Measurements from ENCODE around the gene NBPF26. TPM values are rescaled to one million over a fixed set of nuclear protein-coding genes. Genes with fewer than 3 reads are reported as not detected.

NBPF26 gene
- 1.2 and 1.5 TPM in 2 replicates for total RNA-seq

GRCh38 chr1:120723715-120724402 lies at the start of gene NBPF26:
Gene NBPF26 (plus strand): TSS chr1:120723945.

Other genes starting within 250 kb of the NBPF26 start
- not detected in 2 replicates for gene PPIAL4A, start 165.8 kb downstream of the NBPF26 start, total RNA-seq